Right kidney (tissue), 1 donor: ENCODE measurements around the gene TTC7B.

Experiments
- DNase-seq: peaks from one replicate; pipeline ENCODE4 v3.0.0-alpha.2; 2016

Gene TTC7B

GRCh38 chr14:90487462-90487861, 328.8 kb downstream of the TTC7B start:
- DNase-seq: no peak

- DNase-seq: no peak
Measured at GRCh38 chr14:90487031-90487430, 329.2 kb downstream of the TTC7B start.

GRCh38 chr14:90484291-90484690, 331.9 kb downstream of the TTC7B start:
- no peak for DNase-seq

GRCh38 chr14:90483571-90483974, 332.7 kb downstream of the TTC7B start:
- DNase-seq: no peak

- no peak for DNase-seq
Measured at GRCh38 chr14:90483117-90483516, 333.1 kb downstream of the TTC7B start.

- no peak for DNase-seq
Measured at GRCh38 chr14:90475298-90475697, 340.9 kb downstream of the TTC7B start.
